Panc1 (cell line): ENCODE data around the gene ELAVL1. TPM values are rescaled to one million over a fixed set of nuclear protein-coding genes. Genes with fewer than 3 reads are reported as not detected.

Experiments
- ATAC-seq: fragments of 200-7000 bp; cut with Tn5 transposase; 2 replicates; pipeline ENCODE4 v1.9.1; 2020; ENCODE audit warnings: mild to moderate bottlenecking, moderate library complexity
- BruUV-seq: library from RNA; stranded (reverse); fragments of 400-500 nt; replicated peaks from 2 replicates; lab custom pipeline; 2021; lab: Mats Ljungman, UMichigan
- CTCF ChIA-PET: fragments of 300-600 bp; sonication (Branson Sonifier 250); formaldehyde crosslinking; loops from one replicate; lab custom pipeline; 2022; ENCODE audit warnings: antibody characterized with exemption; lab: Charles Lee
- POLR2A ChIA-PET: fragments of 300-600 bp; sonication (Branson Sonifier 250); formaldehyde crosslinking; loops from one replicate; lab custom pipeline; 2022; ENCODE audit warnings: antibody characterized with exemption; lab: Charles Lee
- DNase-seq: peaks from one replicate; pipeline ENCODE4 v3.0.0-alpha.2; 2010; ENCODE audit warnings: low read depth, low spot score
- H3K27ac ChIP-seq: 2 replicates; pipeline ENCODE4 v1.5.1; 2011; ENCODE audit warnings: mild to moderate bottlenecking, low read length, inconsistent platforms
- H3K27me3 ChIP-seq: fragments of 200-500 bp; sonication (Bioruptor generic); 2 replicates; pipeline ENCODE4 v1.6.0; 2014; ENCODE audit warnings: low read length, inconsistent platforms; ENCODE audit not compliant: control insufficient read depth, insufficient read depth
- H3K36me3 ChIP-seq: fragments of 200-500 bp; sonication (Bioruptor generic); 2 replicates; pipeline ENCODE4 v1.5.1; 2014; ENCODE audit warnings: inconsistent platforms, mild to moderate bottlenecking, low read length, moderate library complexity; ENCODE audit not compliant: control insufficient read depth, insufficient read depth
- H3K4me1 ChIP-seq: 2 replicates; pipeline ENCODE4 v1.5.1; 2011; ENCODE audit warnings: inconsistent platforms, mild to moderate bottlenecking, low read length, moderate library complexity; ENCODE audit not compliant: control insufficient read depth, insufficient read depth
- H3K4me3 ChIP-seq, 2 experiments: 2 replicates each; pipeline ENCODE4 v1.5.1; 2011 to 2012; ENCODE audit warnings: low read depth in 2 of 2, low read length in 2 of 2, mild to moderate bottlenecking in 2 of 2, inconsistent platforms in 1 of 2, moderate library complexity in 1 of 2
- H3K9me3 ChIP-seq: fragments of 200-500 bp; sonication (Bioruptor generic); 2 replicates; pipeline ENCODE4 v1.5.1; 2014; ENCODE audit warnings: low read depth, mild to moderate bottlenecking, inconsistent platforms, low read length, moderate library complexity; ENCODE audit not compliant: control insufficient read depth, insufficient read depth
- CTCF ChIP-seq: fragments of 450-650 bp; IDR thresholded peaks from 2 replicates; pipeline ENCODE4 v1.5.1; 2017; ENCODE audit warnings: mild to moderate bottlenecking
- POLR2AphosphoS5 ChIP-seq: IDR thresholded peaks from 2 replicates; pipeline ENCODE4 v1.6.1; 2012; ENCODE audit warnings: mild to moderate bottlenecking, low read depth, low read length, moderate library complexity
- REST ChIP-seq, 2 experiments: IDR thresholded peaks; 2 replicates each; pipeline ENCODE4 v1.6.1; 2011 to 2012; ENCODE audit warnings: low read depth in 2 of 2, control low read depth in 1 of 2, low read length in 1 of 2, mild to moderate bottlenecking in 1 of 2, moderate library complexity in 1 of 2; ENCODE audit not compliant: insufficient read depth in 1 of 2
- SIN3A ChIP-seq: IDR thresholded peaks from 2 replicates; pipeline ENCODE4 v1.6.1; 2012; ENCODE audit warnings: low read depth, mild to moderate bottlenecking, low read length, moderate library complexity, borderline replicate concordance; ENCODE audit not compliant: insufficient read depth
- TCF7L2 ChIP-seq: IDR thresholded peaks from 2 replicates; pipeline ENCODE4 v1.6.1; 2011; ENCODE audit warnings: mild to moderate bottlenecking, low read depth, low read length, inconsistent platforms
- in situ Hi-C: cut with HindIII; loops from 2 replicates; pipeline ENCODE4 v1.10.0; 2016; ENCODE audit warnings: low sequenced_read_pairs, low pct_unique_long_range_greater_than_20kb
- intact Hi-C: fragments of 100-400 bp; cut with micrococcal nuclease; formaldehyde crosslinking; loops from one replicate; pipeline ENCODE4 v1.10.0; 2022; ENCODE audit not compliant: unreplicated experiment
- total RNA-seq: library from RNA; stranded (reverse); gene quantifications from one replicate; pipeline ENCODE4 v1.2.1, GENCODE V29; 2021; ENCODE audit not compliant: unreplicated experiment

The ELAVL1 gene
- total RNA-seq, 1 experiment from 2014 or later, result 123 TPM

- DNase-seq (no peak), ATAC-seq (no peak)
- Histone ChIP-seq H3K27me3 (no peaks in the 10 kb centered on the region), H3K4me1 (no peaks in the 10 kb centered on the region), H3K36me3 (no peaks in the 10 kb centered on the region), H3K9me3 (no peaks in the 10 kb centered on the region), H3K4me3 (no peak overlapping the region), H3K27ac (no peak overlapping the region)
- intact Hi-C loops (no loop called here), in situ Hi-C loops (no loop called here)
- TF ChIP-seq SIN3A, result no peak
- no peak for TF ChIP-seq TCF7L2
- TF ChIP-seq CTCF, result no peak
- no peak for TF ChIP-seq REST (IDR thresholded peaks at IDR 0.05; ENCODE audit: insufficient read depth in 1 of 2, low read depth in 2 of 2, low read length in 1 of 2)
- no peak for TF ChIP-seq POLR2AphosphoS5
- no TSS peak for BruUV-seq
- ChIA-PET CTCF (no interaction called here), POLR2A (no interaction called here)
These were observed 36.1 kb upstream of the ELAVL1 start for GRCh38 chr19:8041531-8041931.

GRCh38 chr19:8039231-8039630, 33.8 kb upstream of the ELAVL1 start:
- in situ Hi-C loops (no loop called here), intact Hi-C loops (no loop called here)
- H3K4me3 ChIP-seq, result no peak overlapping the region
- no peaks in the 10 kb centered on the region for H3K36me3 ChIP-seq
- ChIA-PET POLR2A (no interaction called here), CTCF (no interaction called here)
- no peak for ATAC-seq
- BruUV-seq, result no TSS peak
- TF ChIP-seq POLR2AphosphoS5 (no peak), TCF7L2 (no peak), CTCF (no peak), SIN3A (no peak), REST (IDR thresholded peaks at IDR 0.05; ENCODE audit: insufficient read depth in 1 of 2, low read depth in 2 of 2, low read length in 1 of 2) (no peak)
- DNase-seq, result no peak
- no peak overlapping the region for H3K27ac ChIP-seq
- no peaks in the 10 kb centered on the region for H3K4me1 ChIP-seq
- H3K9me3 ChIP-seq, result no peaks in the 10 kb centered on the region
- no peaks in the 10 kb centered on the region for H3K27me3 ChIP-seq
